ENCODE data around the gene NUPR1. TPM values are rescaled to one million over a fixed set of nuclear protein-coding genes. Genes with fewer than 3 reads are reported as not detected.
"Not testable (repeated sequence)": the region's sequence is repeated elsewhere in the genome, so short reads cannot be mapped to it uniquely, and the experiment has no call there.

The NUPR1 gene
- polyA plus RNA-seq, 4 donors = 3.1 to 104 (median 13.0) TPM

DNA sequence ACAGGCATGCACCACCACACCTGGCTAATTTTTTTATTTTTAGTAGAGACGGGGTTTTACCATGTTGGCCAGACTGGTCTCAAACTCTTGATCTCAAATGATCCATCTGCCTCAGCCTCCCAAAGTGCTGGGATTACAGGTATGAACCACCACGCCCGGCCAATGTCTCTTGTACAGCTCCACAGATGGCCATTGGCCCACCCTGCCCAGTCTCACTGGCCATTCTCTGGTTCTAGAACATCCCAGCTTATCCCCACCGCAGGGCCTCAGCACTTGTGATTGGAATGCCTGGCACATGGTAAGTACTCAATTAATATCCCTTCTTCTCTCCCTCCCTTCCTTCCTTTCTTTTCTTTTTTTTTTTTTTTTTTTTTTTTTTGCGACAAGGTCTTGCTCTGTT is 55.4 kb downstream of the NUPR1 start:
- WGBS, 3 donors = 95 to 97% (median 96%) methylated on average over 5 of the region's 5 CpGs
- not testable (repeated sequence) for FAIRE-seq; H3K4me1 ChIP-seq (ENCODE audit: control insufficient read depth in 3 of 3, insufficient read depth in 2 of 3, low read depth in 1 of 3, low read length in 2 of 3); H3K9me3 ChIP-seq (ENCODE audit: control insufficient read depth in 2 of 2, insufficient read depth in 1 of 2, low read depth in 1 of 2, low read length in 1 of 2); H3K27me3 ChIP-seq (ENCODE audit: control insufficient read depth in 3 of 3, insufficient read depth in 3 of 3, low read length in 3 of 3); DNase-seq; H3K27ac ChIP-seq (ENCODE audit: low read depth in 1 of 3, low read length in 2 of 3); H3K4me3 ChIP-seq (ENCODE audit: low read depth in 1 of 3, low read length in 3 of 3)
- H3K36me3 ChIP-seq (ENCODE audit: control insufficient read depth in 3 of 3, insufficient read depth in 2 of 3, low read depth in 1 of 3, low read length in 3 of 3) = peaks cover 0 to 63% (median 16%) of the 10 kb centered on the region in 3 donors

Other genes with a start within 250 kb of the NUPR1 start
- 1 to 10 TPM in 2 of 4 donors, under 1 TPM in 2; under 0.01 to 1.8 (median 0.71) TPM for gene SBK1, start 246.4 kb downstream of the NUPR1 start, polyA plus RNA-seq
- gene NPIPB6, start 175.5 kb downstream of the NUPR1 start, polyA plus RNA-seq = 1 to 10 TPM in 1 of 4 donors, under 1 TPM in 2, not detected in 1; 0.24 to 2.8 (median 0.54) TPM
- 10 to 100 TPM; 67.3 to 78.1 (median 74.2) TPM for gene EIF3CL, start 135.1 kb downstream of the NUPR1 start, polyA plus RNA-seq
- gene NPIPB7, start 66.6 kb downstream of the NUPR1 start, polyA plus RNA-seq = under 1 TPM in 2 of 4 donors, not detected in 2; 0.10 to 0.46 TPM
- gene CLN3, start 46.9 kb downstream of the NUPR1 start, polyA plus RNA-seq = 10 to 100 TPM in 2 of 4 donors, 1 to 10 TPM in 2; 4.7 to 81.3 (median 20.3) TPM
- 10 to 100 TPM in 1 of 4 donors, 1 to 10 TPM in 2, under 1 TPM in 1; 0.89 to 11.9 (median 2.3) TPM for gene APOBR, start 44.3 kb downstream of the NUPR1 start, polyA plus RNA-seq
- gene IL27, start 32.1 kb downstream of the NUPR1 start, polyA plus RNA-seq = under 1 TPM in 2 of 4 donors, not detected in 2; 0.15 to 0.46 TPM
- gene SGF29, start 14.9 kb upstream of the NUPR1 start, polyA plus RNA-seq = 10 to 100 TPM; 18.1 to 46.3 (median 34.1) TPM
- gene SULT1A2, start 58.1 kb upstream of the NUPR1 start, polyA plus RNA-seq = 100 to 1,000 TPM in 2 of 4 donors, 10 to 100 TPM in 1, 1 to 10 TPM in 1; 6.5 to 321 (median 123) TPM
- gene SULT1A1, start 71.1 kb upstream of the NUPR1 start, polyA plus RNA-seq = 100 to 1,000 TPM in 2 of 4 donors, 10 to 100 TPM in 2; 69.7 to 710 (median 271) TPM
- gene NPIPB8, start 99.1 kb upstream of the NUPR1 start, polyA plus RNA-seq = 1 to 10 TPM in 1 of 4 donors, under 1 TPM in 1, not detected in 2; 0.03 to 2.2 TPM
- gene EIF3C, start 172.5 kb upstream of the NUPR1 start, polyA plus RNA-seq = 100 to 1,000 TPM; 430 to 869 (median 564) TPM
- 1 to 10 TPM in 1 of 4 donors, under 1 TPM in 1, not detected in 2; 0.10 to 3.6 TPM for gene NPIPB9, start 212.8 kb upstream of the NUPR1 start, polyA plus RNA-seq